ENCODE data around the gene ARHGAP44.

- TF ChIP-seq POLR2A (IDR thresholded peaks at IDR 0.05) (no peak), CTCF (IDR thresholded peaks at IDR 0.05 in 4 of 5, conservative IDR thresholded peaks at IDR 0.05 in 1 of 5) (no peak)
Measured at GRCh38 chr17:13001991-13002615, 212.8 kb downstream of the ARHGAP44 start.

Measured in gastrocnemius medialis (tissue), 4 donors.